ENCODE results near the gene FAM200A. TPM values are rescaled to one million over a fixed set of nuclear protein-coding genes. Genes with fewer than 3 reads are reported as not detected.
"Not testable (repeated sequence)": the region's sequence is repeated elsewhere in the genome, so short reads cannot be mapped to it uniquely, and the experiment has no call there.

The FAM200A gene
- total RNA-seq, 1 donor from 2014 or later, result 4.9 TPM

GRCh38 chr7:99557196-99557607, 5.3 kb upstream of the FAM200A start:
- no peaks in the 10 kb centered on the region for H3K27me3 ChIP-seq
- intact Hi-C loops (cut with DNase I), result no loop called here
- H3K27ac ChIP-seq, result peak overlapping the region; percentile 99
- peaks cover 42% of the 10 kb centered on the region for H3K36me3 ChIP-seq
- ATAC-seq, result no peak
- no peak for DNase-seq
- no peaks in the 10 kb centered on the region for H3K9me3 ChIP-seq
- H3K4me3 ChIP-seq, result peak overlapping the region; percentile 68
- peaks cover 36% of the 10 kb centered on the region for H3K4me1 ChIP-seq
- TF ChIP-seq CTCF (IDR thresholded peaks at IDR 0.05), result no peak

DNA sequence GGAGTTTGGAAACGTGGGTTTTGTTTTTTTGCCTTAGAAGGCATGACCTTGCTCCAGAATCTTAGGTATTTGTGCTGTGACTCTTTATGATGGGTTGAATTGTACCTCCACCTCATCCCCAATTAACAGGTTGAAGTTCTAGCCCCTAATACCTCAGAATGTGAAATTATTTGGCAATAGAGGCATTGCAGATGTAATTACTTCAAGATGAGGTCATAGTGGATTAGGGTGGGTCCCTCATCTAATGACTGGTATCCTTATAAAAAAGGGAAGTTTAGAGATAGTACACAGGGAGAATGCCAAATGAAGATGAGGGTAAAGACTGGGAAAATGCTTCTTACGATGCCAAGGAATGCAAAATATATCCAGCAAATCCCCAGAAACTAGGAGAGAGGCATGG, 3.0 kb upstream of the FAM200A start:
- Histone ChIP-seq H3K27me3 (no peaks in the 10 kb centered on the region), H3K4me3 (no peak overlapping the region), H3K27ac (no peak overlapping the region), H3K4me1 (peaks cover 31% of the 10 kb centered on the region), H3K9me3 (no peaks in the 10 kb centered on the region), H3K36me3 (peaks cover 20% of the 10 kb centered on the region)
- DNase-seq (no peak), ATAC-seq (no peak)
- intact Hi-C loops (cut with DNase I), result no loop called here
- TF ChIP-seq CTCF (IDR thresholded peaks at IDR 0.05), result no peak

DNA sequence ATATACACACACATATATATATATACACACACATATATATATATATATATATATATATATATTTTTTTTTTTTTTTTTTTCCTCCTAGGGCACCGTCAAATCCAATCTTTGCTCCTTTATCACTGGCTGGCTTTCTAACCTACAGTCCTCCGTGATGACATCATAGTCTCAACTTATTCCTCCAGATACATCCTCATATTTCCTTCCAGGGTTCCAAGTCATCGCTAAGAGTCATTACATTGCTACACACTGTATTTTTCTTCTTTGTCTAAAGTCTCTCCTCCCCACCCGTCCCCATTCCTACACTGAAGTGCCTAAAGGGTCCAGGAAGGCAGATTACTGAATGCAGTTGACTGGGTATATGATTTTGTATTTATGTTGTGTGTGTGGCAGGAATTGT, 1.1 kb upstream of the FAM200A start:
- Histone ChIP-seq H3K27ac (no peak overlapping the region), H3K4me1 (peaks cover 25% of the 10 kb centered on the region), H3K27me3 (no peaks in the 10 kb centered on the region), H3K4me3 (no peak overlapping the region), H3K36me3 (peaks cover 22% of the 10 kb centered on the region), H3K9me3 (no peaks in the 10 kb centered on the region)
- intact Hi-C loops (cut with DNase I), result no loop called here
- no peak for ATAC-seq
- no peak for TF ChIP-seq CTCF (IDR thresholded peaks at IDR 0.05)
- no peak for DNase-seq

DNA sequence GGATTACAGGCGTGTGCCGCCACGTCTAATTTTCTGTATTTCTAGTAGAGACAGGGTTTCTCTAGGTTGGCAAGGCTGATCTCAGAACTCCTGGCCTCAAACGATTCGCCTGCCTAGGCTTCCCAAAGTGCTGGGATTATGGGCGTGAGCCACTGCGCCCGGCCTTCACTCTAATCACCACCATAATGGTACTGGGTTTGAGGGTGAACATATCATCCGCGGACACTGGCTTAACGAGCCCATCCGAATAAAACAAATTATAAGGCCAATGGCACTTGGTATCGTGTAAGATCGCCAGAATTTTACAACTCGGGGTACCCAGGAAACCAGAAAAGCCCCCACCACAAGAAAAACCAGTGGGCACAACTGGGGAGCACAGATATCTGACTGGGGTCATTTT, 580 bp downstream of the FAM200A start:
- Histone ChIP-seq H3K36me3 (peaks cover 19% of the 10 kb centered on the region), H3K4me1 (peaks cover 16% of the 10 kb centered on the region), H3K9me3 (no peaks in the 10 kb centered on the region), H3K27ac (peak overlapping the region; percentile 91), H3K27me3 (no peaks in the 10 kb centered on the region), H3K4me3 (peak overlapping the region; percentile 93)
- TF ChIP-seq CTCF (IDR thresholded peaks at IDR 0.05), result no peak
- peak; percentile 13 for ATAC-seq
- DNase-seq, result no peak
- intact Hi-C loops (cut with DNase I), result no loop called here

- DNase-seq; H3K4me3 ChIP-seq; intact Hi-C loops (cut with DNase I); H3K36me3 ChIP-seq; H3K9me3 ChIP-seq; H3K27me3 ChIP-seq; ATAC-seq; H3K27ac ChIP-seq: not testable (repeated sequence)
- peaks cover 10% of the 10 kb centered on the region for H3K4me1 ChIP-seq
These were observed 2.4 kb downstream of the FAM200A start for GRCh38 chr7:99549545-99549944.

DNA sequence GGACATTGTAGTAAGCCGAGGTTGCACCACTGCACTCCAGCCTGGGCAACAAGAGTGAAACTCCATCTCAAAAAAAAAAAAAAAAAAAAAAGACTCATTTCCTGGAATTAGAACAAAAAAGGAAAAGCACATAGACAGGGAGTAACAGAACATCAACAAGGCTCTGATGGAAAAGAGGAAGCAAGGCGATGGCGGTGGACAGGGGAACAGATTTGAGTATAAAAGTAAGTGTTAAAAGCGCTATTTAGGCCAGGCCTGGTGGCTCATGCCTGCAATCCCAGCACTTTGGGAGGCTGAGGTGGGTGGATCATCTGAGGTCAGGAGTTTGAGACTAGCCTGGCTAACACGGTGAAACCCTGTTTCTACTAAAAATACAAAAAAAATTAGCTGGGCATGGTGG, 6.6 kb downstream of the FAM200A start:
- intact Hi-C loops (cut with DNase I); ATAC-seq; H3K4me1 ChIP-seq; H3K36me3 ChIP-seq; H3K27me3 ChIP-seq; DNase-seq; H3K4me3 ChIP-seq; H3K27ac ChIP-seq: not testable (repeated sequence)
- H3K9me3 ChIP-seq, result peaks cover 16% of the 10 kb centered on the region

GRCh38 chr7:99543916-99544315, 8.0 kb downstream of the FAM200A start:
- H3K27ac ChIP-seq, result no peak overlapping the region
- intact Hi-C loops (cut with DNase I), result no loop called here
- no peak for ATAC-seq
- H3K36me3 ChIP-seq, result peaks cover 5% of the 10 kb centered on the region
- peaks cover 18% of the 10 kb centered on the region for H3K9me3 ChIP-seq
- no peak for DNase-seq
- no peak overlapping the region for H3K4me3 ChIP-seq
- no peak for TF ChIP-seq CTCF (IDR thresholded peaks at IDR 0.05)
- H3K4me1 ChIP-seq, result no peaks in the 10 kb centered on the region
- H3K27me3 ChIP-seq, result no peaks in the 10 kb centered on the region

All from upper lobe of right lung (tissue), 1 donor.